Glomerular endothelial cell (primary cell): ENCODE data around the gene APOBEC3C. TPM values are rescaled to one million over a fixed set of nuclear protein-coding genes. Genes with fewer than 3 reads are reported as not detected.
"Not testable (repeated sequence)": the region's sequence is repeated elsewhere in the genome, so short reads cannot be mapped to it uniquely, and the experiment has no call there.

ENCODE experiments used
- DNase-seq: peaks from one replicate; pipeline ENCODE4 v3.0.0-alpha.2; 2011; ENCODE audit warnings: low read depth, low spot score; ENCODE audit errors: extremely low read depth
- total RNA-seq: library from RNA; depleted of rRNA; stranded (reverse); fragments of >200 nt; gene quantifications from 2 replicates; pipeline ENCODE4 v1.2.3, GENCODE V29; 2015

APOBEC3C gene
- total RNA-seq = 17.8 and 21.2 TPM in 2 replicates

DNA sequence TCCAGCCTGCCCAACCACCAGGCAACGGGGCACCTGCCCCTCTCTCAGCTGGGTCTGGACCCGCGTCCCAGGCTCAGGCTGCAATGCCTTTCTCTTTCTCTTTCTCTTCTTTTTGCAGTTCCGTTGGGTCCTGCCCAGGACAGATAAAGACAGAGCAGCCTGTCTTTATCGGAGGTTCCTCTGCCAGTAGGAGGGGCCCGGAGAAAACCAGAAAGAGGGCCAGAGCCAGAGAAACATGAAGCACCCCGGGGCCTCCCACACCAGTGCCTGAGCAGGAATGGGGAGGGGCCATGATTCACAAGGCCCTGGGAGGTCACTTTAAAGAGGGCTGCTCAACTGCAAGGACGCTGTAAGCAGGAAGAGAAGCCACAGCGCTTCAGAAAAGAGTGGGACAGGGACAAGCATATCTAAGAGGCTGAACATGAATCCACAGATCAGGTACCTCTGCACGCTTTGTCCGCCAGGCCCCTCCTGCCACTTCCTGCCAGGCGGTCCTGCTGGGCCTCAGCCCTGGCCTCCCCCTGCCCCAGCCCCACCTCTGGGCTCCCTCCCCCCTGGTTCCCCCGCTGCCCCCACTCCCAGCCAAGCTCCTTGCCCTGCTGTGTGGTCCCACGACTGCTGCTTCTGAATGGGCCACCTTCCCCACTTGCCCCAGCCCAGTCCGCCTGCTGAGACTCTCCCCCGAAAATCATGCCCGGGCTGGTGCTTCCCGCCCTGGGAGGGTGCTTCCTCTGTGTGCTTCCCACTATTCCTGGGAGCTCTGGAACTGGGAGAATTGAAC, at the start of gene APOBEC3C:
Gene APOBEC3C (plus strand): TSS at position 316 of the 781 bp plus-strand sequence. CDS start 106 bp downstream, at position 422.
- no peak for DNase-seq

DNA sequence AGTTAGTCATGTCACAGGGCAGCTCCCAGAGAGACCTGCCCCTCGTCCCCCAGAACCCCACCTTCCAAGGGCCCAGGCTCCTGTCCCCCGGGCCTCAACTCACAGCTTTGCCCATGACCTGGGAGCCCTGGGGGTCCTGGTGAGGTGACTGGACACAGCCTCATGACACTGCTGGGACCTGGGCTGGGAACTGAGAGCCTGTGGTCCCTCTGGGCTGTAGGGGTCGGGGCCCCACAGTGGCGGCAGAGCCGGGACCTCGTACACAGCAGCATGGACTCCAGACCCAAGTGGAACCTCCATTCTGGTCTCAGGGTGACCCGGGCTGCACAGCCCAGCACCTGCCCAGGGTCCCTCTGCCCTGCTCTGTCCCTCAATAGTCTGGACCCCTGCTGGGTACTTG, 49.8 kb upstream of the APOBEC3C start:
- no peak for DNase-seq

DNA sequence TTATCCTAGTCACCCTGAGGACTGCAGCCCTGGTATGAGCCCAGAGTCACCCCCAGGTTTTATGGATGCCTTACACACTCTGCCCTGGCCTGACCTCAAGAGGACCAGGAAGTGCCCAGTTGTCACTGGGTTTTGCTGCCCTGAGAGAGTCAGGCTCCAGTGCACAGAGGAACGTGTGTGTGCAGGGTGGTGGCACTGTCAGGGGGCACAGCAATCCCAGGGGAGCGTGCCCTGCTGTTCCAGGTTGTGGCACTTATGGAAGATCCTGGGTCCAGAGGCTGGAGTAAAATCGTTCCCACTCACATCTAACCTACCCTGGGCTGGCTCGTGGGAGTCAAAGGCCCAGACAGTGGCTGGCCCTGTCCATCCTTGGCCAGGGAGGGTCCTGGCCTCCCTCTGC, 49.1 kb upstream of the APOBEC3C start:
- no peak for DNase-seq

DNA sequence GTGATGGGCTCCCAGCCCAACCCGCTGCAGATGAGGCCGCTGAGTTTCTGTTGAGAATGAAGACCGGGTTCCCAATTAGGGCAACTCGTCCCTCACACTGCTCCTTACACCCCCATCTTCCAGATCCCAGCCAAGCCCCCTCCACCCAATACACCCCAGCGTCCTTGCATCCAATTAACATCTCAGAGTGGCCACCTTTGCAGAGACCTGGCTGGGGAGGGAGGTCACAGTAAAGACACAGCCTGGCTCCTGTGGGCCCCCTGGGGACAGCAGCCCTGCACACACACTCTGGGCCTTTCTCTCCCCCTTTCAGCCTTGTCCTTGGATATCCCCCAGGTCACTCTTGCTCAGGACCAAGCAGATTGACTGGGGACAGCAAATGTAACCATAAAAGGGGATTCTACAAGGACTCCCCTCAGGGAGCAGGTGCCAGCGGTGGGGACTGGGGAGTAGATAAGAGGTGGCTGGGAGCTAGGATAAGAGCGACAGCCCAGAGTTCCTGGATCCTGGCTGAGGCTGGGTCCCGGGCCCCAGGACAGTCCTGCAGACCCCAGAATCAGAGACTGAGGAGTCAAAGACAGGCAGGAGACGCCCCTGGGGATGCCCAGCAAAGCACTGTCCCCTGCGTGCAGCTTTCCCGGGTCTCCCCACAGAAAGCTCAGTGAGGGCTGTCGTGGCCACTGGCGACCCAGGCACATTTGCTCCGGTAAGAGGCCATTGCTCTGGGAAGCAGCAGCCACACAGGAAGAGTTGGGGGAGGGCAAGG, 48.3 kb upstream of the APOBEC3C start:
- DNase-seq = no peak

DNA sequence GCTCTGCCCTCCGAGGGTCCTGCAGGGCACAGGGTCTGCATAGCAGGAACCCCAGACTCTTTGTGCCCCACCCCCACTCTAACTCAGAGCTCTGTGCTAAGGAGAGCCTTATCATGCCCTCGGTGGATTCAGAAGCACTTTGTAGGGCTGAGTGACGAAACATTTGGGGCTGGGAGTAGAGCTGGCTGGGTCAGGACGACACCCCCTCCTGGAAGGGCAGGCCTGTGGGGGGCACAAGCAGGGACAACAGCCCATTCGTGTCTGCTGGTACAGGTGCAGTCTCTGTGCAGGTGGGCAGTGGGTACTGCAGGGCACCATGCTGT, 47.7 kb upstream of the APOBEC3C start:
- DNase-seq = no peak

DNA sequence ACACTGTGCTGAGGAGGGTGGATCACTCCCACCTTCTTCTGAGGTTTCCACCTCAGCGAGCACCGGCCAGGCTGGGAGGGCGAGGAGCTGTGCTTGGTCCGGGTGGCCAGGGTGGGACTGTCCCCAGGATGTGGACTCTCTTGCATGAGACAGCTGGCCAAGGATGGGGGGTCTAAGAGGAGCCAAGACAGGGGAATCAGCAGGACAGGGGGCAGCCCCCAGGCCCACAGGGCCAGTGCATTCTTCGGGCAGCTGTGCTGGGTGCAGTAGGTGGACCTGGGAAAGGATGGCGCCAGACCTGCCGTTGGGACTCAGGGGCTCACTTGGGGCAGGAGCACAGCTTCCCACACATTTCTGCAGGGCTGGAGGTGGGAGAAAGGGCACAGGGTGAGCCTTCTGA, 47.1 kb upstream of the APOBEC3C start:
- no peak for DNase-seq

DNA sequence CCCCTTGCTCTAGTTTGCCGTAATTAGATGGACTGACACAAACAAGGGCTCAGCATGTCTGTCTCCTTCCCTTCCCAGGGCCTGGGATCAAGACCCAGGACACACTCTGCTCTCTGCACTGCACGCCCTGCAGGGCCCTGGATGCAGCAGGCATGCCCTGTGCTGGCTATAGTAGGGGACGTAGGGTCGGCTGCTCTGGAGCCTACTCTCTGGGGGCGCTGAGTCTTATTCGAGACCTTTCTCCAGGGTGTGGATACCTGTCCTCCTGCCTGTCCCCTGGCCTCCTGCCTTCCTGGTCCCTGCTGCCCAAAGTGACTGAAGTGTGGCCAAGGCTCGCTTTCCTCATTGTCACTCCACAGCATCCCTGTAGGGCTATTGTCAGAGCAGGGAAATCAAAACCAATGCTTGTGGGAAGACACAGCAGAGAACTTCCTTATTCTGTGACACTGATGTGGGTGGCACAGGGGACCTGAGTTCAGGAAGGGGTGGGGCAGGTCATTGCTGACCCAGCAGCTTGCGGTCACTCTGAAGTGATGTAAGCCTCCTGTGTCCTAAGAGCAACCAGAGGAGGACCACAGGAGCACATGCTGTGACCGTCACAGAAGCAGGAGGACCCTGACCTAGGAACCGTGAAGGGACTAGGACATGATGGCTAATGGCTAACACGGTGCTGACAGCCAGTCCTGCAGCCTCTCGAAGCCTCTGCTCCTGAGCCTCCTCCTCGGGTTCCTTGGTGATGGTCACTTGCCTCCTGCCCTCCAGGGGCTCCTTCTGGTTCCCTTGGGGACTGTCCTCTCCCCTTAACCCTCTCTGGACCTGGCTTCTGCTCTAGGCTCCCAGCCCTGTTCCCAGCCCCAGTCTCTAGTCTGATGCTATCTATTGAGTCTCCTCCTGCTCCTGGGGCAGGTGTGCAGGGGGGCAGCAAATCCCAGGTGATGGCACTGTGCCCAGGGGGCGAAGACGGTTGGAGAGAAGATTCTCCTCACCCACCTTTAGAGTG, 46.3 kb upstream of the APOBEC3C start:
- no peak for DNase-seq

DNA sequence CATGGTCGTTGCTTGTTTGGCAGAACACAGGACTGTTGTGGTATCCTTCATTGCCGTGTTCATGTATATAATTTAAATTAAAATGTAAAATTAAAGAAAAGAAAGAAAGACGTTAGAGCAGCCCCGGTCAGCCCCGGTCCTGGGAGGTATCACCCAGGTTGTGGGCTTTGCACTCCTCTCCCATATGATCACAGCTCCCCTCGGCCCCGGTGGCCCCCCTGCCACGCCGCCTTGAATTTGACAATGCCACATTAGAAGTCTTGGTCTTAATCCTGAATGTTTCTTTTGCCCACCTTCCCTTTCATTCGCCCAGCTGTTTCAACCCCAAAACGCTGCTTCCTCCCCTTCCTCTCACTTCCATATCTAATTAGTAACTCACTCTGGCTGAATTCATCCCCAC, 45.3 kb upstream of the APOBEC3C start:
- DNase-seq = no peak

DNA sequence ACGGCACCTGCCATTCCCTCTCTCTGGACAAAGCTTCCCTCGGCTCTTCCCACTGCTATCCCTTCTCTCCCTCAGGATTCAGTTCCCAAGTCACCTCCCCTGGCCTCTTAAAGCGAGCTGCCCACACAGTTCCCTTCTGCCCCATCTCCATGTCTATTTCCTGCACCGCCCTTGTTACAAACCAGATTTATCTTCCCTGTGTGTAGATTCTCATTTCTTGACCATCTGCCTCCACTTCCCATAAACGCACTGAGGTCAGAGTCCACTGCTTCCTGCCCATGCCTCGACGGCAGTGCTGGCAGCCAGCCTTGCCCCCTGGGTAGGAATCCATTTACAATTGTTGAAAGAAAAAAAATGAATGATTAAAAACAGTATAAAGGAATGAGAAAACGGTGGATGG, 43.5 kb upstream of the APOBEC3C start:
- no peak for DNase-seq

DNA sequence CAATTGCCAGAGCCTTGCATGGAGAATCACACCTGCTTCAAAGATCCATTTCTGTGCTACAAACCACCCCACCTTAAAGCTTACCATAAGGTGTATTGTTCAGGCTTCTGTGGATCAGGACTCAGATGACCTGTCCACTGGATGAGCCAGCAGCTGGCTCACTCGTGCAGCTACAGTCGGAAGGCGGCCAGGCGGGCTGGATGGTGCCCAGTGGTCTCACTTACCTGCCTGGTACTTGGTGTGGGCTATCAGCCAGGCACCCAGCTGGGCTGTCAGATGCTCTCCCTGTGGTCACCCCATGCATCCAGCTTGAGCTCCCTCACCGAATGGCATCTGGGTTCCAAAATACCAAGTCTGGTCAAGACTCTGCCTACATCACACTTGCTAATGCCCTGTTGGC, 42.9 kb upstream of the APOBEC3C start:
- DNase-seq = no peak

DNA sequence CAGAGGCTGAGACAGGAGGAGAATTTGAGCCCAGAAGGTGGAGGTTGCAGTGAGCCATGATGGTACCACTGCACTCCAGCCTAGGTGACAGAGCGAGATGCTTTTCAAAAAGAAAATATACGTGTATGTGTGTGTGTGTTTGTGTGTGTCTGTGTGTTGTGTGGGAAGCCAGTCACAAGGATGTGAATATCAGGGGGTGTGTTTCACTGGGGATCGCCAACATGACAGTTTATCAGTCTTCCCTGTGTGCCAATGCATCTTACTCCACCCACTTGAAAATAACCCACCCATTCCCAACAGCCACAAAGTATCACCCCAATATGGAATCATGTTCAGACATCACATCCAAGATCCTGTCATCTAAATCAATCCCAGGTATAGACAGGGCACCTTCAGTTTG, 42.3 kb upstream of the APOBEC3C start:
- no peak for DNase-seq

DNA sequence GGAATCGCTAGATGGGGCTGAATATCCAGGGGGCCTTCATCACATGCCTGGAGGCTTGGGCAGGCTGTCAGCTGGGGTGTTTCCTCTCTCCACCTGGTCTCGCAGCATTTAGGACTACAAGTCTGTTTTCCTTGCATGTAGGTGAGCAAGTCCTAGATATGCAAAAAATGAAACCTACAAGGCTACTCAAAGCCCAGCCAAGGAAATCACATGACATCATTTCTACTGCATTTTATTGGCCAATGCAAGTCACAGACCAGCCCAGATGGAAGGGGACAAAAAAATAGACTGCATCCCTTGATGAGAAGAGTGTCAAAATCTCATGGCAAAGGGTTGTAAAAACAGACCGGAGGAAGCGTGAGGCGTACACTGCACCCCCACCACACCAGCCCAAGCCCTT, 41.5 kb upstream of the APOBEC3C start:
- DNase-seq = no peak

DNA sequence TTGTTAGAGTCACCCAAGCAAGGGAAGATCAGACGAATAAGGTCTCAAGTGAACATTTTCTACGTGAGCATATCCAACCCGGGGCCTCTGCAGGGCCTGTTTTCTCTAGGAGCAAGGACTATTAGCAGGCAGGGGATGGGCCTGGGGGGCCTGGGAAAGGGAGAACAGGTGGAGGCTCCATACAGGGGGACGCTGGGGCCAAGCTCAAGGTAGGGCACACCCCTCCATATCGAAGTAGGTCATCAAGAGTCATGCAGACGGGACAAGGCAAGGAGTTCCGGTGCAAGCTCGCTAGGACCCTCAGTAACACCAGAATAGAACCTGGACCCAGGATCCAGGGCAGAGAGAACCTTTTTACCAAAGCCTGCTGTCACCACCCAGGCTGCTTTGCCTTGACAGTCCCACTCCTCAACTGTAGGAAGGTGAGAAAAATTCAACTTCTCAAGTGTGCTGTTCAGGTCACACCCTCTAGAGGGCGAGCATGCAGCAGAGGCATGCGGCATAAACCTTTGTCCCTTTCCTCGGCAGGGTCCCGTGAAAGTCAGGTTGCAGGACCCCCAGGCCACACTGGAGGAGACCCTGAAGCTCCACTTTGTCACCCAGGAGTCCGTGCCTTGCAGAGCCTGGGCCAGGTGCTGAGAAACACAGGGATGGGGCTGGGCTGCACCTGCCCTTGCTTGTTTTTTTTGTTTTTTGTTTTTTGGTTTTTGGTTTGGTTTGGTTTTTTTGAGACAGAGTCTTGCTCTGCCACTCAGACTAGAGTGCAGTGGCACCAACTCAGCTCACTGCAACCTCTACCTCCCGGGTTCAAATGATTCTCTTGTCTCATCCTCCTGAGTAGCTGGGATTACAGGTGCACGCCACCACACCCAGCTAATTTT, 40.5 kb upstream of the APOBEC3C start:
- DNase-seq = no peak

DNA sequence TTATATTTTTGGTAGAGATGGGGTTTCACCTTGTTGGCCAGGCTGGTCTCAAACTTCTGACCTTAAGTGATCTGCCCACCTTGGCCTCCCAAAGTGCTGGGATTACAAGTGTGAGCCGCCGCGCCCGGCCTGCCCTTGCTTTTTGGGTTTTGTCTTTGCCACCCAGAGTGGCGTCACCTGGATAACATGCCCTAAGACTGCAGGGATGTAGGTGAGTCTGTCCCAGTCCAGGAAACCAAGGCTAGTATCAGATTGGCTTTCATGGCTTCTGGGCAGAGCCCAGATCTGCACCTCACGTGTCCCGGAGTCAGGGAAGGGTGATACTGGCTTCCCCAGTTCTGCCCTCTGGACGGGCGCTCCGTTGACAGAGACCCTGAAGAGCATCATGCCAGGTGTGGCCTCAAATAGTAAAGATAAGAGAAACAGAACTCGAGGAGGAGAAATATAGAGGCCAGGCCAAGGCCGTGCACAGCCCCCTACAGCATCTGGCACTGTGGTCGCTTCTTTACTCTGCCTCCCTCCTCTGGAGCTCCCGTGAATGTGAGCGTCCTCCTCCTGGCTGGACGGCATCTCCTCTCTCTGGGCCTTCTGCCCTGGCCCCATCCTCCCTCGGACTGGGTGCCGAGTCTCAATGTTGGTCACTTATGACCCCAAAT, 39.8 kb upstream of the APOBEC3C start:
- DNase-seq = no peak

DNA sequence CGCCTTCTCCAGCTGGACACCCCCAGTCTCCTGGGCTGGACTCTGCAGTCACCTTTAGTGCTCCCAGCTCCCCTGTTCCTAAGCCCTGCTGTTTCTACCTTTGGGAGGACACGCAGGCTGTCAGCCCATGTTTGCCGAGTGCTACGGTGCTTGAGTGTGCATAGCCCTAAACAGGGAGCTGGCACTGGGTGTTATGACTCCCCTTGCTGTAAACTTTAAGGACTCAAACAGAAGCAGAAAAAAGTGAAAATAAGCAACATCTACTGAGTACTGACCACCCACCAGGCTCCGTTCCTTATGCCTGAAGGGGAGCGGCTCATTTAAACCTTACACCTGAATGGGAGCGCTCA, 39.3 kb upstream of the APOBEC3C start:
- no peak for DNase-seq

DNA sequence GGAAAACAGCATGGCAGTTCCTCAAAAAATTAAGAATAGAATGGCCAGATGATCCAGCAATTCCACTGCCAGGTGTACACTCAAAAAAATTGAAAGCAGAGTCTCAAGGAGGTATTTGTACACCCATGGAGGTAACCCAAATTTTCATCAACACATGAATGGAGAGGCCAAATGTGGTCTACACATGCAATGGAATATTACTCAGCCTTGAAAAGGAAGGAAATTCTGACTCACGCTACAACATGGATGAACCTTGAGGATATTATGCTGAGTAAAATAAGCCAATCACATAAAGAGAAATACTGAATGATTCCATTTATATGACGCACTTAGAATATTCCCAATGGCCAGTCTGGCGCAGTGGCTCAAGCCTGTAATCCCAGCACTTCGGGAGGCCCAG, 36.8 kb upstream of the APOBEC3C start:
- not testable (repeated sequence) for DNase-seq

DNA sequence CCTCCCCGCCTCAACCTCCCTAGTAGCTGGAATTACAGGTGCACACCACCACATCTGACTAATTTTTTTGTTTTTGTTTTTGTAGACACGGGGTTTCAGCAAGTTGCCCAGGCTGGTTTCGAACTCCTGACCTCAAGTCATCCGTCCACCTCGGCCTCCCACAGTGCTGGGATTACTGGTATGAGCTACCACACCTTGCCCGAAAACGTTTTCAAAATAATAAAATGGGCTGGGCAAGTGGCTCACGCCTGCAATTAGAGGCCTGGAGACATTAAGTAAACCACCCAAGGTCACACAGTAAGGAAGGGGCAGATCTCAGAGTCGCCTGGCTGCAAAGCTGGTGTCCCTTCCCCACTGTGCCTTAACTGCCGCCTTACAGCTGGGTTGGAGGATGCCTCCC, 33.5 kb upstream of the APOBEC3C start:
- not testable (repeated sequence) for DNase-seq

DNA sequence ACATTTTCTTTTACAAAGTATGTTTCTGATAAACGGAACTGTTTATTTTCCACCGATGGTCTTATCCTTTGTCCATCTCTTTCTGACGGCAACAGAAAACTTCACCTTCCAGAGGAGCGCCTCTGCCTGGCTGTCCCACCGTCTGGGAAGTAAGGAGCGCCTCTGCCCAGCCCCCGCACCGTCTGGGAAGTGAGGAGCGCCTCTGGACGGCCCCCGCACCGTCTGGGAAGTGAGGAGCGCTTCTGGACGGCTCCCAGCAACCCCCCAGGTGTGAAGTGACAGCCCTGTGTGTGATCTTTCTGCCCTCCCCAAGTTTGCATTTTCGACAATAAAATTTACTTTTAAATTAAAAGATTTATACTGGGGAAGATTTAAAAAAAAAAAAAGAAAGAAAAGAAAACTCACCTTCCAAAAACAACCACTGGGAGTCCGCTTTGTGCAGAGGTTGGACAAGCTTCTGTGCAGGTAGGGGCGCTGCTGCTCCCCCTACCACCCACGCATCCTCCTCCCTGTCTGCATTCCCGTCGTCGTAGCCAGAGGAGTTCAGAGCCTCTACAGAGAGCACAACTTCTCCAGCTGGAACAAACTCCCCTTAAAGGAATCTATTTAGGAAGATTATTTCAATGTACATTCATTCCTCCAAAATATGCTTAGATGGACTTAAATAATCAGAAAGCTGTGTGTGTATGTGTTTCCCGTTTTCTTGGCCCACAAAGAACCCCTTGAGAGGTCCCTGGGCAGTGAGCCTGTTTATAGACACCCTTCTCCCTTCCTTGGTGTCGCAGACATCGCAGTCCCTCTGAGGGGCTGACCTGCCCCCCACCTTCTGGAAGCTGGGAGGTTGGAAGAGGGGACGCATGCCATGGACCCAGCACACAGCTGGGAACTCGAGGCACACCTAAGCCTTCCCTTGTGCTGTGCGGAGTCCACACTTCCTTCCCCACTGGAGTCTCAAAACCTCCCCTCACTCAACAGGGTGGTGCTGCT, 32.8 kb upstream of the APOBEC3C start:
- no peak for DNase-seq
